ENCODE data around the gene GJA4.
"Not testable (repeated sequence)": the region's sequence is repeated elsewhere in the genome, so short reads cannot be mapped to it uniquely, and the experiment has no call there.

The GJA4 gene

DNA sequence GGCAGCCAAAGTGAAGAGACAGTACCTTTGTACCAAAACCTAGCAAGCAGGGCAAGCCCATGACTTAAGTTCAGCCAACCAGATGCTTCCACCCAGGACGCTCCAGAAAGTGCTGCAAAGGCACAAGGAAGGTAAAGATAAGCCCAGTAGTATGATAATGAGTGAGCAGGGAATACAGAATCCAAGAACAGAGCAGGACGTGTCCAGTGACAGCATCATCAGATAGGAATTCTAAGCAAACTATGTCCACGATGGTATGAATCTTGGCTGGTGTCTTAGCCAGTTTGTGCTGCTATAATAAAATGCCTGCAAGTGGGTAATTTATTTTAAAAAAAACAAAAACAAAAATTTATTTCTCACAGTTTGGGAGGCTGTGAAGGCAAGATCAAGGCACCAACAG lies 13.6 kb downstream of the GJA4 start:
- no peak for DNase-seq (ENCODE audit: insufficient read length, low spot score)

DNA sequence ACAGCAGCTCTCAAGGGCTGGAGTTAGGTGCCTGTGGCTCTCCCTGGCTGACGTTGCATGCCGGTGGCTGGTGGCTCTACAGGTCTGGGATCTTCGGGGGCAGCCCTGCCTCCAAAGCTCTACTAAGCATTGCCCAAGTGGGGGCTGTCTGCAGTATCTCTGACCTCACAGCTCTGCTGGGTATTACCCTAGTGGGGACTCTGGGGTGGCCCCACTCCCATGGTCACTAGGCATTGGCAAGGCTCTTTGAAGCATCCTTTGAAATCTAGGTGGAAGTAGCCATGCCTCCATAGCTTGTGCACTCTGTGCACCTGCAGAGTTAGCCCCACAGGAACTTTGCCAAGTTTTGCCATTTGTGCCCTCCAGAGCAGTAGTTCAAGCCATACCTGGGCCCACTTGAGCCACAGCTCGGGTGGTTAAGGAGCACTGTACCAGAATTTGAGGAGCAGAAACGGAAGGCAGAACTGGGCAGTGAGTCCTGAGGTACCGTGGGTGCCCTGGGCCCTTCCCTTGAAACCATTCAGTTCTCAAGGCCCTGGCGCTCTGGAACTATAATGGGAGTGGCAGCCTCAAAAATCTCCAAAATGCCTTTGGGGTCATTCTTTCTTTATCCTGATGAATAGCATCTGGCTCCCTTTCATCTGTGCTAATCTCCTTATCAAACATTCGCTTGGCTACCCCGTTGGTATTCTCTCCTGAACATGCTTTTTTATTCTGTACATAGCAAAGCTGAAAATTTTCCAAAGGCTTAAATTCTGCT lies 15.4 kb downstream of the GJA4 start:
- DNase-seq (ENCODE audit: insufficient read length, low spot score), result no peak
- no peak for FAIRE-seq
- TF ChIP-seq, protein P1, sequence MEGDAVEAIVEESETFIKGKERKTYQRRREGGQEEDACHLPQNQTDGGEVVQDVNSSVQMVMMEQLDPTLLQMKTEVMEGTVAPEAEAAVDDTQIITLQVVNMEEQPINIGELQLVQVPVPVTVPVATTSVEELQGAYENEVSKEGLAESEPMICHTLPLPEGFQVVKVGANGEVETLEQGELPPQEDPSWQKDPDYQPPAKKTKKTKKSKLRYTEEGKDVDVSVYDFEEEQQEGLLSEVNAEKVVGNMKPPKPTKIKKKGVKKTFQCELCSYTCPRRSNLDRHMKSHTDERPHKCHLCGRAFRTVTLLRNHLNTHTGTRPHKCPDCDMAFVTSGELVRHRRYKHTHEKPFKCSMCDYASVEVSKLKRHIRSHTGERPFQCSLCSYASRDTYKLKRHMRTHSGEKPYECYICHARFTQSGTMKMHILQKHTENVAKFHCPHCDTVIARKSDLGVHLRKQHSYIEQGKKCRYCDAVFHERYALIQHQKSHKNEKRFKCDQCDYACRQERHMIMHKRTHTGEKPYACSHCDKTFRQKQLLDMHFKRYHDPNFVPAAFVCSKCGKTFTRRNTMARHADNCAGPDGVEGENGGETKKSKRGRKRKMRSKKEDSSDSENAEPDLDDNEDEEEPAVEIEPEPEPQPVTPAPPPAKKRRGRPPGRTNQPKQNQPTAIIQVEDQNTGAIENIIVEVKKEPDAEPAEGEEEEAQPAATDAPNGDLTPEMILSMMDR (IDR thresholded peaks at IDR 0.05; ENCODE audit: insufficient read depth, missing control alignments), result no peak

More for the DNA sequence above, 13.6 kb downstream of the GJA4 start:
- FAIRE-seq, result no peak
- TF ChIP-seq, protein P1 (IDR thresholded peaks at IDR 0.05; ENCODE audit: insufficient read depth, missing control alignments), result no peak

DNA sequence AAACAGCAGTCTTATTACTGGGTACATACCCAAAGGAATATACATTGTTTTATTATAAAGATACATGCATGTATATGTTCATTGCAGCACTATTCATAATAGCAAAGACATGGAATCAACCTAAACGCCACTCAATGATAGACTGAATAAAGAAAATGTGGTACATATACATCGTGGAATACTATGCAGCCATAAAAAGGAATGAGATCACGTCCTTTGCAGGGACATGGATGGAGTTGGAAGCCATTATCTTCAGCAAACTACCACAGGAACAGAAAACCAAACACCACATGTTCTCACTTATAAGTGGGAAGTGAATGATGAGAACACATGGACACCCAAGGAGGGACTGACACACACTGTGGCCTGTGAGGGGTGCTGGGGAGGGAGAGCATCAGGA lies 18.0 kb downstream of the GJA4 start:
- DNase-seq (ENCODE audit: insufficient read length, low spot score); FAIRE-seq: not testable (repeated sequence)

DNA sequence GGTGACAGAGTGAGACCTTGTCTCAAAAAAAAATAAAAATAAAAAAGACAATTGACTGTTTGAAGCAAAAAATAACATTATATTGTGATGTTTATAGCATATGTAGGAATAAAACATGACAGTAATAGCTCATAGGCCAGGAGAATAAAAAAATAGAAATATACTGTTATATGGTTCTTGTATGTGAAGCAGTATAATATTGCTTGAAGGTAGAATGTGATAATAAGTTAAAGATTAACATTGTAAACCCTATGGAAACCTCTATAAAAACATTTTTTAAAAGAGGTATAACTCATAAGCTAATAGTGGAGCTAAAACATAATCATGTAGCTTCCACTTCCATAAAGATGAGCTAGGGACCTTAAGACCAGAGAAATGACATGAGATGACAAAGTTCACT lies 23.5 kb downstream of the GJA4 start:
- no peak for FAIRE-seq
- TF ChIP-seq, protein P1 (IDR thresholded peaks at IDR 0.05; ENCODE audit: insufficient read depth, missing control alignments), result no peak
- no peak for DNase-seq (ENCODE audit: insufficient read length, low spot score)

DNA sequence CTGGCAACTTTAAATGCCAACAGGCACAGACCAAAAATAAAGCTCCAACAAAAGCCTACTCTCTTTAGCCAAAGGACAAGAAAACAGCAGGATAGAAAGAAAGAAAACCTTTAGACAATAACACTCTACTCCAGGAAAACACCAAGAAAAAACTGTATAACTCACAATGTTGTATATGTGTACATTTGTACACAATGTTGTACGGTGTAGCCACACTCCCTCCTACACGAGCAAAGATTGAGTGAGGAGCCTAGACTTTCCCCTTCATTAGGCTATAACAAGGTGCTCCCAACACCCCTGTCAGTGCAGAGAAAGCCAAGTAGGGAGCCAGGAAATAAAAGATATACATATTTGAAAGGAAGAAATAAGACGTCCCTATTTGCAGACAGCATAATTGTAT lies 24.0 kb downstream of the GJA4 start:
- DNase-seq (ENCODE audit: insufficient read length, low spot score), result no peak
- TF ChIP-seq, protein P1 (IDR thresholded peaks at IDR 0.05; ENCODE audit: insufficient read depth, missing control alignments), result no peak
- FAIRE-seq, result no peak

DNA sequence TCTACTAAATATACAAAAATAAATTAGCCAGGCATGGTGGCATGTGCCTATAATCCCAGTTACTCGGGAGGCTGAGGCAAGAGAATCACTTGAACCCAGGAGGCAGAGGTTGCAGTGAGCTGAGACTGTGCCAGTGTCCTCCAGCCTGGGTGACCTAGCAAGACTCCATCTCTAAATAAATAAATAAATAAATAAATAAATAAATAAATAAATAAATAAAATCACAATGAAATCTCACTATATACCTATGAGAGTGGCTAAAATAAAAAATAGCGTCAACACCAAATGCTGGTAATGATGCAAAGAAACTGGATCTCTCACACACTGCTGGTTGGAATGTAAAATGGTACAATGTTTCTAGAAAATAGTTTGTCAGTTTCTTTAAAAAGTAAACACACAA lies 26.1 kb downstream of the GJA4 start:
- DNase-seq (ENCODE audit: insufficient read length, low spot score); FAIRE-seq: not testable (repeated sequence)

DNA sequence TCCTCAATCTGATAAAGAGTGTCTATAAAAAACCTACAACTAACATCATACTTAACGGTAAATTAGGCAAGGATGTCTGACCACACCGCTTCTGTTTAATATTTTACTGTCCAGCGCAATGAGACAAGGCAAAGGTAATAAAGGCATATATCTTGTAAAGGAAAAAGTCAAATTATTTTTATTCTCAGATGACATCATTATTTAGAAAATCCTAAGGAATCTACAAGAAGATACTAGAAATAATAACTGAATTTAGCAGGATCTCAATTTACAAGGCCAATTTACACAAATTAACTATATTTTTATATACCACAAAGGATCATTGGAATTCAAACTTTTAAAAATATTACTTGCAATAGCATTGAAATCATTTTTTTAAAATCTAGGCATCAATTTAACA lies 29.4 kb downstream of the GJA4 start:
- TF ChIP-seq, protein P1 (IDR thresholded peaks at IDR 0.05; ENCODE audit: insufficient read depth, missing control alignments), result no peak
- no peak for FAIRE-seq
- DNase-seq (ENCODE audit: insufficient read length, low spot score), result no peak

DNA sequence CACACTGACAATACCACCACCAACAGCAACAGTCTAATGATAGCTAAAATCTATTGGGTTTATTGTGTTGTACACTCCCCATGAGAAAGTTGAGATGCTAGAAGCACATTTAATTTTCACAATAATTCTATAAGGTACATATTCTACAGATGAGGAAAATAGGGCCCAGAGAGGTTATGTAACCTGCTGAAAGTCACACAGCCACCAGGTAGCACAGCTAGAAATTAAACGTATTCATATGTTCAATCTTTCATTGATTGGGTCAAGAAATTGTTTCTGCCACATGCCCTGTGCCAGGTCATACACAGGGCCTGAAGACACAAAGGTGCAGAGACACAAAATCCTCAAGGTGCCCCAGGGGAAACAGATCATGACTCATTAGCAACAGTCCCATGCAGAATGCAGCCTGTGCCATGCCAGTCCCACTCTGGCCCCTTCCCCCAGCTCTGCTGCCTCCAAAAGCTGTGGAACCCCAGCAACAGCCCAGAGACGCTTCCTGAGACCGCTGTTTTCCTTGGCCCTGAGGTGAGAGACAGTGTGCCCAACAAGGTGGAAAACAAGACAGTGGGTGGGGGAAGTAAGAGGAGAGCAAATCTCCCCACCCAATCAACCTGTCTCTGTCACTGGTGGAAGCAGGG lies 32.1 kb downstream of the GJA4 start:
- FAIRE-seq (no peak), DNase-seq (ENCODE audit: insufficient read length, low spot score) (no peak)
- TF ChIP-seq, protein P1 (IDR thresholded peaks at IDR 0.05; ENCODE audit: insufficient read depth, missing control alignments), result no peak

All from D721Med (cell line).